ENCODE results near the gene ZNF25. TPM values are rescaled to one million over a fixed set of nuclear protein-coding genes. Genes with fewer than 3 reads are reported as not detected.
"Not testable (repeated sequence)": the region's sequence is repeated elsewhere in the genome, so short reads cannot be mapped to it uniquely, and the experiment has no call there.

Gene ZNF25
- 1 to 10 TPM; 8.4 to 9.2 TPM for total RNA-seq

GRCh38 chr10:37976091-37976879 lies at the start of gene ZNF25:
Gene ZNF25 (minus strand): TSS chr10:37976647. CDS start chr10:37971722, 4,925 bp downstream.
- Mint-ChIP-seq H3K4me3 (peak within 1 kb of the TSS; percentile 92), H3K36me3 (peaks cover 18% of the 10 kb centered on the region), H3K4me1 (peaks cover 24% of the 10 kb centered on the region), H3K9me3 (peaks cover 3% of the 10 kb centered on the region), H3K27me3 (no peaks in the 10 kb centered on the region), H3K27ac (peak within 1 kb of the TSS; percentile 95)
- peak; percentile 93 for DNase-seq
- ATAC-seq (ENCODE audit: low read depth), result peak; percentile 93
- POLR2A ChIA-PET, result interaction anchor here (0.7 to 2.5 kb wide), 7 partner anchors 34 to 426 kb away, joined by 3 to 20 read pairs (median 4); partner anchors contain the start of genes ZNF33A and ZNF37A

DNA sequence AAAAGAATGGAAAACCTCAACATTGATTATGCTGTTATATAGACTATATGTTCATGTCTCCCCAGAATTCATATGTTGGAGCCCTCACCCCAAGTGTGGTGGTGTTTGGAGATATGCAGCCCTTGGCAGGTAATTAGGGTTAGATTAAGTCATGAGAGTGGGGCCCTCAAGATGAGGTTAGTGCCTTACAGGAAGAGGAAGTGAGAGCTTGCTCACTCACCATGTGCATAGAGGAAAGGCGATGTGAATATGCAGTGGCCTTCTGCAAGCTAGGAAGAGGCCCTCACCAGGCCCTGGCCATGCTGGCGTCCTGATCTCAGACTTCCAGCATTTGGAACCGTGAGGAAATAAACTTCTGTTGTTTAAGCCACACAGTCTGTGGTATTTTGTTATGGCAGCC lies 48.8 kb upstream of the ZNF25 start:
- H3K9me3 Mint-ChIP-seq, result peaks cover 16% of the 10 kb centered on the region
- no peaks in the 10 kb centered on the region for H3K27me3 Mint-ChIP-seq
- H3K4me3 Mint-ChIP-seq, result no peak overlapping the region
- H3K36me3 Mint-ChIP-seq, result peaks cover 88% of the 10 kb centered on the region
- POLR2A ChIA-PET, result no interaction called here
- DNase-seq, result no peak
- H3K27ac Mint-ChIP-seq, result peak overlapping the region; percentile 59
- ATAC-seq (ENCODE audit: low read depth), result peak; percentile 72
- H3K4me1 Mint-ChIP-seq, result peaks cover 17% of the 10 kb centered on the region

GRCh38 chr10:38019124-38019523 lies 42.7 kb upstream of the ZNF25 start:
- POLR2A ChIA-PET; ATAC-seq (ENCODE audit: low read depth); H3K27ac Mint-ChIP-seq; H3K4me3 Mint-ChIP-seq; DNase-seq; H3K27me3 Mint-ChIP-seq; H3K4me1 Mint-ChIP-seq: not testable (repeated sequence)
- H3K36me3 Mint-ChIP-seq, result peaks cover 83% of the 10 kb centered on the region
- peaks cover 11% of the 10 kb centered on the region for H3K9me3 Mint-ChIP-seq

DNA sequence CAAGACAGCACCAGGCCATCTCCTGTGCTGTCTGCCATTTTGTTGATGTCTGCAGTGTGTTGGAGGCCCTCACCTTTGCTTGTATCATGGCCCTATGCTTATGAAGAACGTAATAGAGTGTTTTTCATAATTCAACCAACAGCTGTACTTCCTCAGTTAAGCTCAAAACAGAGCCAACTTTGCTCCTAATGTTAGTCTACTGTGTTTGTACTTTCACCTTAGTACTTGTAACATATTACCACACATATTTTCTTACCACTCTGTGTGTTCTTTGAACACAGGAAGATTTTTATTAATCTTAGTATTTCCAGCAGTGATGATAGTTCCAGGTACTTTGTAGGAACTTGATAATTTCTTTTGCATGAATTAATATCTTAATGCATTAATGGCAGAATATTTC lies 39.9 kb upstream of the ZNF25 start:
- no peaks in the 10 kb centered on the region for H3K27me3 Mint-ChIP-seq
- H3K27ac Mint-ChIP-seq, result no peak overlapping the region
- ATAC-seq (ENCODE audit: low read depth) (no peak), DNase-seq (no peak)
- peaks cover 14% of the 10 kb centered on the region for H3K4me1 Mint-ChIP-seq
- H3K9me3 Mint-ChIP-seq, result peaks cover 9% of the 10 kb centered on the region
- POLR2A ChIA-PET, result no interaction called here
- peaks cover 73% of the 10 kb centered on the region for H3K36me3 Mint-ChIP-seq
- no peak overlapping the region for H3K4me3 Mint-ChIP-seq

DNA sequence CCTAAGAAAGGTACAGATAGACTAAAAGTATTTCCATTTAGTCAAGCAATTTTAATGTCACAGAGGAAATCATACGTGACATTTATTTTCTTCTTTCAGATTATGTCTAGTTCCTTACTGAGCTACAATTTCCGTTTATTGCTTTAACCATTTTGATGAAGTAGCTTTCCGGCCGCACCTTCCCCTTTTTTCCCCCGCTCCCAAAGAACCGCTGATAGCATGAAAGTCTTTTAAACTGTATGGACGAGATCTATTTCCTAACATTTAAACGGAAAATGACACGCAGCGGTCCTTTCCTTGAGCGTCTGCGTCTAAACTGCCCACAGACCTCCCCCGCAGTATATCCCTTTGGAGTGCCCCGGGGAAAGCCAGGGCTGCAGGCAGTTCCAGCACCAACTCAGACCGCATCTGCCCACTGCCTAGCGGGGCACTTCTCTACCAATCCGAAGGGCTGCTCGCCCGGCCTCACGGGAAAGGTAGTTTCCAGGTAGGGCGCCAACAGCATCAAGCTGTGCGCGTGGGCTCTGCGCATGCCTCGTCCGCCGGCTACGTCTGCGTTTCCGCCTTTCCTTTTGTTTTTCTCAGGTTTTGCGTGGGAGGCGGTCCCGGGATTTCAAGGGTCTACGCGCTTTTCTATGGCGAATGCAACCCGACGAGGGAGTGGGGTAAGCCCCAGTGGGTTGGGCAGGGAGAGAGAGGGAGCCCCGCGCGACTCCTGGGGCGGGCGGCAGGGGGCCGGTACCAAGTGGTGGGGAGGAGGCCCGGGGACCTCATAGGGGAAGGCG lies 33.9 kb upstream of the ZNF25 start, which contains the start of gene ZNF33A:
Gene ZNF33A (plus strand): TSS at position 557 of the 785 bp plus-strand sequence. CDS start 1,667 bp downstream, outside the sequence.
- H3K27me3 Mint-ChIP-seq, result no peaks in the 10 kb centered on the region
- H3K4me1 Mint-ChIP-seq, result peaks cover 12% of the 10 kb centered on the region
- ATAC-seq (ENCODE audit: low read depth), result peak; percentile 86
- peak within 1 kb of the TSS; percentile 99 for H3K27ac Mint-ChIP-seq
- POLR2A ChIA-PET, result interaction anchor here (0.9 to 1.7 kb wide), 4 partner anchors 33 to 85 kb away, joined by 4 to 9 read pairs (median 6); partner anchors contain the start of gene ZNF25
- peak within 1 kb of the TSS; percentile 83 for H3K4me3 Mint-ChIP-seq
- H3K9me3 Mint-ChIP-seq, result no peaks in the 10 kb centered on the region
- peak; percentile 86 for DNase-seq
- H3K36me3 Mint-ChIP-seq, result peaks cover 24% of the 10 kb centered on the region

- POLR2A ChIA-PET, result no interaction called here
- H3K36me3 Mint-ChIP-seq, result peaks cover 8% of the 10 kb centered on the region
- no peak overlapping the region for H3K27ac Mint-ChIP-seq
- H3K4me3 Mint-ChIP-seq, result no peak overlapping the region
- no peak for ATAC-seq (ENCODE audit: low read depth)
- no peaks in the 10 kb centered on the region for H3K9me3 Mint-ChIP-seq
- no peak for DNase-seq
- H3K27me3 Mint-ChIP-seq, result no peaks in the 10 kb centered on the region
- peaks cover 10% of the 10 kb centered on the region for H3K4me1 Mint-ChIP-seq
Observed at GRCh38 chr10:38007991-38008390, 31.5 kb upstream of the ZNF25 start.

GRCh38 chr10:38007551-38007950 lies 31.1 kb upstream of the ZNF25 start:
- H3K27me3 Mint-ChIP-seq, result no peaks in the 10 kb centered on the region
- ATAC-seq (ENCODE audit: low read depth) (no peak), DNase-seq (no peak)
- H3K36me3 Mint-ChIP-seq, result peaks cover 5% of the 10 kb centered on the region
- no peak overlapping the region for H3K4me3 Mint-ChIP-seq
- no peak overlapping the region for H3K27ac Mint-ChIP-seq
- POLR2A ChIA-PET, result no interaction called here
- H3K9me3 Mint-ChIP-seq, result no peaks in the 10 kb centered on the region
- peaks cover 8% of the 10 kb centered on the region for H3K4me1 Mint-ChIP-seq

DNA sequence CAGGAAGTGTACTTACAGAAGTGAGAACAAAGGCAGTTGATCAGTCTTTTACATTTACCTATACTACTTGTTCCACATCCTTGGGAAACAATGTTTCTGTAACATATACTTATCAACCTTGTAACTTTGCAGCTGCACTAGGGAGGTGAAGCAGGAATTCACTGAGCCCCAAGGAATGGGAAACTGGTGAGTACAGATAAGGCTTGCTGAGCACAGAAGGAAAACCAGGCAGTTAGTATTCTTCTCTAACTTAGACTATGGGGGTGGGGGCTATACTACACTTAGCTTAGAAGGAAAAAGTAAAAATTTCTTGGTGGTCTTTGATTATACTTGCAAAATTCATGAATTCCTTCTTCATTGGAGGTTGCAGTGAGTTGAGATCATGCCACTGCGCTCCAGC lies 27.1 kb upstream of the ZNF25 start:
- DNase-seq (no peak), ATAC-seq (ENCODE audit: low read depth) (no peak)
- H3K4me3 Mint-ChIP-seq, result no peak overlapping the region
- no peaks in the 10 kb centered on the region for H3K36me3 Mint-ChIP-seq
- POLR2A ChIA-PET, result no interaction called here
- no peaks in the 10 kb centered on the region for H3K4me1 Mint-ChIP-seq
- H3K27me3 Mint-ChIP-seq, result no peaks in the 10 kb centered on the region
- H3K27ac Mint-ChIP-seq, result no peak overlapping the region
- H3K9me3 Mint-ChIP-seq, result no peaks in the 10 kb centered on the region

DNA sequence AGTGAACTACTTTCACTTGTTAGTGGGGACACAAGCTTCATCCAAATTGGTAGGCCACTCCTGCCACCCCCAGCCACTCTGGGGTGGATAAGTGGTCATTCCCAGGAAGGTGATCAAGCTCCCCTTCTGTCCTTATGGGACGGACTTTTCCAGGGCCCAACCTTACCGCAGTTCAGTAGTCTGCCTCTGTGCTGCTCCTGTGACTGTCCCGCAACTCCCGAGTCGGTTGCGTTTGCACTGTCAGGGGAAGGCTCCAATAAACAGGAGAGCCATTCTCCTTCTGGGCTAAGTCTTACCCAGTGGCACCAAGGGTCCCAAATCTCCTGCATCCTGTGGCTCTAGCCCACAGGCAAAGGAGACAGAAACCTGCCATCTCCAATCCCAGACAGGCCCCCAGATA lies 26.6 kb upstream of the ZNF25 start:
- H3K4me3 Mint-ChIP-seq, result no peak overlapping the region
- no peak for DNase-seq
- no peak for ATAC-seq (ENCODE audit: low read depth)
- H3K27me3 Mint-ChIP-seq, result no peaks in the 10 kb centered on the region
- H3K36me3 Mint-ChIP-seq, result no peaks in the 10 kb centered on the region
- POLR2A ChIA-PET, result no interaction called here
- no peaks in the 10 kb centered on the region for H3K4me1 Mint-ChIP-seq
- no peak overlapping the region for H3K27ac Mint-ChIP-seq
- H3K9me3 Mint-ChIP-seq, result no peaks in the 10 kb centered on the region

DNA sequence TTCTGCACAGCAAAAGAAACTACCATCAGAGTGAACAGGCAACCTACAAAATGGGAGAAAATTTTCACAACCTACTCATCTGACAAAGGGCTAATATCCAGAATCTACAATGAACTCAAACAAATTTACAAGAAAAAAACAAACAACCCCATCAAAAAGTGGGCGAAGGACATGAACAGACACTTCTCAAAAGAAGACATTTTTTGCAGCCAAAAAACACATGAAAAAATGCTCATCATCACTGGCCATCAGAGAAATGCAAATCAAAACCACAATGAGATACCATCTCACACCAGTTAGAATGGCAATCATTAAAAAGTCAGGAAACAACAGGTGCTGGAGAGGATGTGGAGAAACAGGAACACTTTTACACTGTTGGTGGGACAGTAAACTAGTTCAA lies 24.0 kb upstream of the ZNF25 start:
- H3K4me1 Mint-ChIP-seq; H3K27me3 Mint-ChIP-seq; H3K9me3 Mint-ChIP-seq; H3K36me3 Mint-ChIP-seq; POLR2A ChIA-PET; H3K27ac Mint-ChIP-seq; ATAC-seq (ENCODE audit: low read depth); H3K4me3 Mint-ChIP-seq; DNase-seq: not testable (repeated sequence)

DNA sequence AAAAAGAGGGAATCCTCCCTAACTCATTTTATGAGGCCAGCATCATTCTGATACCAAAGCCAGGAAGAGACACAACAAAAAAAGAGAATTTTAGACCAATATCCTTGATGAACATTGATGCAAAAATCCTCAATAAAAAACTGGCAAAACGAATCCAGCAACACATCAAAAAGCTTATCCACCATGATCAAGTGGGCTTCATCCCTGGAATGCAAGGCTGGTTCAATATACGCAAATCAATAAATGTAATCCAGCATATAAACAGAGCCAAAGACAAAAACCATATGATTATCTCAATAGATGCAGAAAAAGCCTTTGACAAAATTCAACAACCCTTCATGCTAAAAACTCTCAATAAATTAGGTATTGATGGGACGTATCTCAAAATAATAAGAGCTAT lies 22.5 kb upstream of the ZNF25 start:
- not testable (repeated sequence) for H3K9me3 Mint-ChIP-seq

GRCh38 chr10:37992083-37992482 lies 15.6 kb upstream of the ZNF25 start:
- Mint-ChIP-seq H3K36me3 (no peaks in the 10 kb centered on the region), H3K27me3 (no peaks in the 10 kb centered on the region), H3K9me3 (no peaks in the 10 kb centered on the region), H3K4me3 (no peak overlapping the region), H3K27ac (no peak overlapping the region), H3K4me1 (peaks cover 1% of the 10 kb centered on the region)
- POLR2A ChIA-PET, result no interaction called here
- no peak for DNase-seq
- ATAC-seq (ENCODE audit: low read depth), result no peak

More for the DNA sequence above, 22.5 kb upstream of the ZNF25 start:
- DNase-seq; H3K4me3 Mint-ChIP-seq; POLR2A ChIA-PET; H3K4me1 Mint-ChIP-seq; H3K27ac Mint-ChIP-seq; H3K36me3 Mint-ChIP-seq; H3K27me3 Mint-ChIP-seq; ATAC-seq (ENCODE audit: low read depth): not testable (repeated sequence)

- no peaks in the 10 kb centered on the region for H3K36me3 Mint-ChIP-seq
- POLR2A ChIA-PET, result no interaction called here
- no peaks in the 10 kb centered on the region for H3K9me3 Mint-ChIP-seq
- H3K27me3 Mint-ChIP-seq, result no peaks in the 10 kb centered on the region
- H3K27ac Mint-ChIP-seq, result no peak overlapping the region
- no peak overlapping the region for H3K4me3 Mint-ChIP-seq
- DNase-seq (no peak), ATAC-seq (ENCODE audit: low read depth) (no peak)
- peaks cover 1% of the 10 kb centered on the region for H3K4me1 Mint-ChIP-seq
Observed at GRCh38 chr10:37991655-37992054, 15.2 kb upstream of the ZNF25 start.

DNA sequence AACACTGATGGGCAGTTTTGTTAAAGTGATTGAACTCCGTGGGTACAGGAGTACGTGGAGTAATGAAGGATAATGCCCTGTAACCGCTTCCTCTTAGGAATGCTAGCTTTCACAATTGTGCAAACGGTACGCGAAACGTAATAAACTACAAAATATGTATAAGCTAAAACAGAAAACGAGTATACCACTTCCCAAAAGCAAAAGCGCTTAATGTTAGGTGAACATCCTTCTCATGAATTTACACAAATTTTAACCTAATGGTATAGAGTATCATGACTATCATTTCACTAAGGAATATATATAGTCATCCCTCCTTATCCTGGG lies 395 bp upstream of the ZNF25 start:
- Mint-ChIP-seq H3K36me3 (peaks cover 15% of the 10 kb centered on the region), H3K27me3 (no peaks in the 10 kb centered on the region), H3K9me3 (peaks cover 3% of the 10 kb centered on the region), H3K4me1 (peaks cover 24% of the 10 kb centered on the region), H3K4me3 (peak overlapping the region; percentile 92), H3K27ac (peak overlapping the region; percentile 95)
- POLR2A ChIA-PET, result interaction anchor here (0.7 to 2.5 kb wide), 4 partner anchors 33 to 426 kb away, joined by 3 to 20 read pairs (median 6); partner anchors contain the start of gene ZNF33A
- DNase-seq, result no peak
- no peak for ATAC-seq (ENCODE audit: low read depth)

Data from activated naive CD8-positive, alpha-beta T cell treated with anti-CD3 and anti-CD28 coated beads, Interleukin-2, amount 10 ng/mL, durations not matched to agents 7 days and 5 days (primary cell).